Bronchial smooth muscle cell (primary cell): ENCODE data around the gene RABEPK. TPM values are rescaled to one million over a fixed set of nuclear protein-coding genes. Genes with fewer than 3 reads are reported as not detected.

Experiments used
- total RNA-seq: library from RNA; depleted of rRNA; stranded (reverse); fragments of >200 nt; gene quantifications from 2 replicates; pipeline ENCODE4 v1.2.1, GENCODE V29; 2014

RABEPK gene
- total RNA-seq = 37.8 and 53.8 TPM in 2 replicates

DNA sequence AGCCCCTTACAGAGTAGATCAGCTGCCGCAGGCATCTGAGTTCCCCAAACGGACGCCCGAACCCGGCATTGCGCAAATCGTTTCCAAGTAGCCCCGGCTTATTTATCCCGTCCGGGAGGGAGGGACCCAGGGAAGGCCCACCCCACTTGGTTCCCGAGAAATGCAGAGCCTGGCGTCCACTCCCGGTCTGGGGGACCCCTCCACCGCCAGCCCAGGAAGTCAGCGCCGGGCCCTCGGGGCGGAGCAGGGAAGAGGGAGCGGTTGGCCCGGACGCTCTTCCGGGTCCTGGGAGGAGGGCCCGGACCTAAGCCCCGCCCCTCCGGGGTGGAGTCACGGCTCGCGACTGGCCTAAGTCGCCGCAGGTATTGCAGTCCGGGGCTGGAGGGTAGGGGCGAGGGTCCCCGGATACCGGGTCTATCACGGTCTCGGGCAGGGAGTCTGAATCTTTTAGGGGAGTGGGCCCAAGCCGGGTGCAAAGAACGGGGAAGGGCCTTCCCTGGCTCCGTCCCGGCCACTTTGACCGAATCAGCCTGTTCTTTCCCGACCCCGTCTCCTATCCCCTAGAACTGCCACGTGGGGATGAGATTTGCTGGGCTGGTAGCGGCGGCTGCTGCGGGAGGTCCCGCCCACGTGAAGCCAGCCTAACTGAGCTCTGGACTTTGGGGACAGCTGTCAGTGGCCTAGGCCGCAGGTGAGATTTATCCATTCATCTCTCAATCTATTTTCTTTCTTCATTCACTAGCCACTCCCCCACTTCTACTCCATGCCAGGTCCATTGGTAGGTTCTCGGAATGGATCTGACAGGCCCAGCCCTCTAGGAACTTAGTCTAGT is at the start of gene RABEPK:
RABEPK (plus strand) TSS at position 327 of the 832 bp plus-strand sequence. CDS start 2,472 bp downstream, outside the sequence.

GRCh38 chr9:125189361-125190289 is 10.7 kb upstream of the RABEPK start, which contains the start of gene PPP6C:
Gene PPP6C, minus strand, starts transcription at chr9:125189803. Its CDS starts 85 bp downstream, at chr9:125189718.

GRCh38 chr9:125241000-125241862 is 40.9 kb downstream of the RABEPK start, which contains the start of gene HSPA5:
Gene HSPA5, minus strand, starts transcription at chr9:125241343. Its CDS starts 217 bp downstream, at chr9:125241126.

DNA sequence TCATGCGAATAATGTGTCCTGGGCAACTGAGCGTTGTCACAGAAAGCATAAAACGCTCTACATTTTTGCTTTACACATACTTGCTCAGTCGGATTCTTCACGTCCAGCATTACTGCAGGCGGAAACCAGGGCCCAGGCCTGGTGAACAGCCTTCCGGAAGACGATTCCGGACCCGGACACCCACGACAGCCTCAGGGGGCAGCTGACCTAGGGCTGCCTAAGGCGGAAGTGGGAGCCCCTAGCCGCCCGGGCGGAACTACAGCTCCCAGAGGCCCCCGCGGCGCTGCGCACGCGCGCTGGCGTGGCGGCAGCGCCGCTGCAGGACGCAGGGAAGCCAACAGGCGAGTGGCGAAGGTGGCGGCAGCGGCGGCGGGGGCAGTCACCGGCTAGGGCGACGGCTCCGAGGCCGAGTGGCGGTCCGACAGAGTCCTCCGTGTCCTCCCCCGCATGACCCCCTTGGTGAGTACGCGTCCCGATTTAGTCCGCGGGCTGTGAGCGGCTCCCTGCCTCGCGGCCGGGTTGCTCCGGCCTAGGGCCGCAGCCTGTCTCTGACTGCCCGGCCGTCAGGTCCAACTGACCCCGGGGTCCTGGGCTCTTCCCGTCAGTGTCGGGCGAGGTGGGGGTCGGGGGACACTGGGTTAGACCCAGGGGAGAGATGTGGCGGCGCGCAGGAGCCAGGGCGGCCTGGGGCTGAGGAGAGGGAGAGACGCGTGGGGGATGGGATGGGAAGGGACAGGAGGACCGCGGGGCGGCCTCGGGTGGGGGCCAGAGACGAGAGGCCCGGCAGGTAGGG is 61.4 kb downstream of the RABEPK start, which contains the start of gene GAPVD1:
GAPVD1 (plus strand) TSS at position 326 of the 793 bp plus-strand sequence. CDS start 37,096 bp downstream, outside the sequence.

Other genes with a start within 250 kb of the RABEPK start
- 6.6 and 7.5 TPM in 2 replicates for gene SCAI, start 57.0 kb upstream of the RABEPK start, total RNA-seq
- gene PPP6C, start 10.7 kb upstream of the RABEPK start, total RNA-seq = 7.3 TPM in 2 replicates
- gene HSPA5, start 40.8 kb downstream of the RABEPK start, total RNA-seq = 176 TPM in 2 replicates
- gene GAPVD1, start 61.3 kb downstream of the RABEPK start, total RNA-seq = 28.4 and 29.5 TPM in 2 replicates